Neural cell (in vitro differentiated cells): ENCODE measurements around the gene APOD. TPM values are rescaled to one million over a fixed set of nuclear protein-coding genes. Genes with fewer than 3 reads are reported as not detected.
"Not testable (repeated sequence)": the region's sequence is repeated elsewhere in the genome, so short reads cannot be mapped to it uniquely, and the experiment has no call there.

Source experiments
- H2AFZ ChIP-seq: fragments of 200-600, 300-800 bp; sonication (generic), shearing (Covaris generic); 2 replicates; pipeline ENCODE4 v1.6.0; 2014; ENCODE audit warnings: low read depth, mild to moderate bottlenecking, antibody characterized with exemption, low read length, moderate library complexity
- H3F3A ChIP-seq: fragments of 200-600 bp; shearing (Covaris generic); 2 replicates; pipeline ENCODE4 v1.6.1; 2016; ENCODE audit warnings: mild to moderate bottlenecking, moderate library complexity, mixed read lengths, antibody characterized with exemption, low read length; ENCODE audit not compliant: insufficient read depth, poor library complexity, severe bottlenecking
- H3K27ac ChIP-seq: fragments of 200-600, 300-800 bp; sonication (generic), shearing (Covaris generic); 2 replicates; pipeline ENCODE4 v1.5.1; 2014; ENCODE audit warnings: mild to moderate bottlenecking, low read length, moderate library complexity
- H3K27me3 ChIP-seq: fragments of 300-800, 200-600 bp; sonication (generic), shearing (Covaris generic); 2 replicates; pipeline ENCODE4 v1.6.0; 2014; ENCODE audit warnings: mild to moderate bottlenecking, low read depth, low read length, moderate library complexity; ENCODE audit not compliant: insufficient read depth
- H3K36me3 ChIP-seq: fragments of 300-800, 200-600 bp; sonication (generic), shearing (Covaris generic); 2 replicates; pipeline ENCODE4 v1.5.1; 2014; ENCODE audit warnings: mild to moderate bottlenecking, antibody characterized with exemption, low read length, moderate library complexity; ENCODE audit not compliant: insufficient read depth
- H3K4me2 ChIP-seq: fragments of 300-800, 200-600 bp; sonication (generic), shearing (Covaris generic); 2 replicates; pipeline ENCODE4 v1.6.0; 2014; ENCODE audit warnings: mild to moderate bottlenecking, low read length
- H3K4me3 ChIP-seq: fragments of 300-800, 200-600 bp; sonication (generic), shearing (Covaris generic); 2 replicates; pipeline ENCODE4 v1.5.1; 2014; ENCODE audit warnings: mild to moderate bottlenecking, low read length, moderate library complexity
- H3K79me2 ChIP-seq: fragments of 200-600 bp; shearing (Covaris generic); replicated peaks from 2 replicates; pipeline ENCODE4 v1.6.0; 2014; ENCODE audit warnings: mild to moderate bottlenecking, low read length, moderate library complexity; ENCODE audit not compliant: insufficient read depth
- H3K9ac ChIP-seq: fragments of 300-800, 200-600 bp; sonication (generic), shearing (Covaris generic); 2 replicates; pipeline ENCODE4 v1.6.1; 2016; ENCODE audit warnings: mild to moderate bottlenecking, low read length, mixed read lengths
- H3K9me2 ChIP-seq: fragments of 200-600 bp; shearing (Covaris generic); 2 replicates; pipeline ENCODE4 v1.6.1; 2016; ENCODE audit warnings: mild to moderate bottlenecking, low read length, mixed read lengths; ENCODE audit not compliant: insufficient read depth
- H3K9me3 ChIP-seq: fragments of 200-600, 300-800 bp; sonication (generic), shearing (Covaris generic); 2 replicates; pipeline ENCODE4 v1.6.1; 2016; ENCODE audit warnings: mild to moderate bottlenecking, mixed run types, low read length, moderate library complexity, mixed read lengths
- H4K20me1 ChIP-seq: fragments of 200-600 bp; shearing (Covaris generic); 2 replicates; pipeline ENCODE4 v1.6.1; 2016; ENCODE audit warnings: mild to moderate bottlenecking, mixed run types; ENCODE audit not compliant: insufficient read depth
- CTCF ChIP-seq: fragments of 450-650 bp; IDR thresholded peaks from 2 replicates; pipeline ENCODE4 v1.5.1; 2014; ENCODE audit warnings: antibody characterized with exemption, mild to moderate bottlenecking, moderate library complexity; ENCODE audit not compliant: poor library complexity, severe bottlenecking
- EP300 ChIP-seq: fragments of 450-650 bp; conservative IDR thresholded peaks from 2 replicates; pipeline ENCODE4 v1.6.1; 2014; ENCODE audit warnings: antibody characterized with exemption, mild to moderate bottlenecking, moderate library complexity; ENCODE audit not compliant: poor library complexity, severe bottlenecking
- EZH2 ChIP-seq: fragments of 200-600, 300-800 bp; shearing (Covaris generic), sonication (generic); IDR thresholded peaks from 2 replicates; pipeline ENCODE4 v1.6.1; 2014; ENCODE audit warnings: antibody characterized with exemption, low read length, borderline replicate concordance, mild to moderate bottlenecking; ENCODE audit not compliant: insufficient read depth, poor library complexity, severe bottlenecking
- MXI1 ChIP-seq: fragments of 450-650 bp; conservative IDR thresholded peaks from 2 replicates; pipeline ENCODE4 v1.6.1; 2014; ENCODE audit warnings: antibody characterized with exemption, mild to moderate bottlenecking; ENCODE audit not compliant: poor library complexity, severe bottlenecking
- POLR2AphosphoS5 ChIP-seq: IDR thresholded peaks from 2 replicates; pipeline ENCODE4 v1.6.1; 2012
- RAD21 ChIP-seq: fragments of 450-650 bp; conservative IDR thresholded peaks from 2 replicates; pipeline ENCODE4 v1.6.1; 2014; ENCODE audit warnings: antibody characterized with exemption, mild to moderate bottlenecking, moderate library complexity
- REST ChIP-seq: IDR thresholded peaks from 2 replicates; pipeline ENCODE4 v1.6.1; 2012; ENCODE audit warnings: borderline replicate concordance
- SMC3 ChIP-seq: fragments of 450-650 bp; conservative IDR thresholded peaks from 2 replicates; pipeline ENCODE4 v1.6.1; 2014; ENCODE audit warnings: antibody characterized with exemption, mild to moderate bottlenecking, moderate library complexity; ENCODE audit not compliant: poor library complexity
- TAF1 ChIP-seq: IDR thresholded peaks from 2 replicates; pipeline ENCODE4 v1.6.1; 2012; ENCODE audit warnings: low read depth
- polyA plus RNA-seq: library from polyadenylated mRNA; depleted of rRNA; stranded (reverse); fragments of >200 nt; gene quantifications from 2 replicates; pipeline ENCODE4 v1.2.3, GENCODE V29; 2014

Gene APOD
- polyA plus RNA-seq, 1 donor from 2014 or later, result not detected

- TF ChIP-seq EZH2, result no peak
- no peak for TF ChIP-seq CTCF
- TF ChIP-seq SMC3, result no peak
- TF ChIP-seq EP300, result no peak
- TF ChIP-seq REST, result no peak
- TF ChIP-seq TAF1, result no peak
- TF ChIP-seq RAD21, result no peak
Measured at GRCh38 chr3:195591852-195592251, 8.1 kb upstream of the APOD start.

GRCh38 chr3:195591220-195591619, 7.5 kb upstream of the APOD start:
- no peak for TF ChIP-seq EZH2
- no peak for TF ChIP-seq TAF1
- TF ChIP-seq SMC3, result no peak
- no peak for TF ChIP-seq POLR2AphosphoS5
- TF ChIP-seq MXI1, result no peak
- TF ChIP-seq CTCF, result no peak
- TF ChIP-seq EP300, result no peak
- no peak for TF ChIP-seq RAD21
- no peak for TF ChIP-seq REST

More at GRCh38 chr3:195591852-195592251, 8.1 kb upstream of the APOD start:
- no peak overlapping the region for H3K9ac ChIP-seq
- no peaks in the 10 kb centered on the region for H3K79me2 ChIP-seq
- no peaks in the 10 kb centered on the region for H4K20me1 ChIP-seq
- no peak overlapping the region for H2AFZ ChIP-seq
- no peaks in the 10 kb centered on the region for H3K9me3 ChIP-seq
- no peaks in the 10 kb centered on the region for H3K36me3 ChIP-seq
- H3K9me2 ChIP-seq, result no peaks in the 10 kb centered on the region
- no peak overlapping the region for H3K4me3 ChIP-seq
- no peak overlapping the region for H3K27ac ChIP-seq
- no peaks in the 10 kb centered on the region for H3F3A ChIP-seq
- no peak overlapping the region for H3K4me2 ChIP-seq
- H3K27me3 ChIP-seq, result no peaks in the 10 kb centered on the region

GRCh38 chr3:195590381-195590780, 6.6 kb upstream of the APOD start:
- not testable (repeated sequence) for H3F3A ChIP-seq, H3K9ac ChIP-seq, H4K20me1 ChIP-seq, H3K27me3 ChIP-seq, H3K36me3 ChIP-seq, H3K79me2 ChIP-seq, H2AFZ ChIP-seq, H3K9me3 ChIP-seq, H3K4me3 ChIP-seq, H3K9me2 ChIP-seq, H3K4me2 ChIP-seq, H3K27ac ChIP-seq

More at GRCh38 chr3:195591220-195591619, 7.5 kb upstream of the APOD start:
- no peaks in the 10 kb centered on the region for H3F3A ChIP-seq
- H3K9ac ChIP-seq, result no peak overlapping the region
- no peaks in the 10 kb centered on the region for H3K36me3 ChIP-seq
- no peak overlapping the region for H3K27ac ChIP-seq
- no peaks in the 10 kb centered on the region for H3K9me2 ChIP-seq
- H3K79me2 ChIP-seq, result no peaks in the 10 kb centered on the region
- no peak overlapping the region for H3K4me3 ChIP-seq
- no peaks in the 10 kb centered on the region for H3K27me3 ChIP-seq
- no peak overlapping the region for H3K4me2 ChIP-seq
- no peaks in the 10 kb centered on the region for H4K20me1 ChIP-seq
- H3K9me3 ChIP-seq, result no peaks in the 10 kb centered on the region
- no peak overlapping the region for H2AFZ ChIP-seq
